Choroid plexus epithelial cell (primary cell): ENCODE data around the gene PPIL4.

ENCODE experiments used
- DNase-seq: peaks from one replicate; pipeline ENCODE4 v3.0.0-alpha.2; 2010; ENCODE audit warnings: low read depth
- H3K4me3 ChIP-seq: 2 replicates; pipeline ENCODE4 v1.5.1; 2011; ENCODE audit warnings: low read depth, mild to moderate bottlenecking, control low read depth, low read length, moderate library complexity
- TF ChIP-seq, protein P1 (sequence below): conservative IDR thresholded peaks from 2 replicates; pipeline ENCODE4 v1.5.1; 2011; ENCODE audit warnings: low read depth, mild to moderate bottlenecking, control low read depth, inconsistent platforms, low read length, moderate library complexity

The PPIL4 gene

DNA sequence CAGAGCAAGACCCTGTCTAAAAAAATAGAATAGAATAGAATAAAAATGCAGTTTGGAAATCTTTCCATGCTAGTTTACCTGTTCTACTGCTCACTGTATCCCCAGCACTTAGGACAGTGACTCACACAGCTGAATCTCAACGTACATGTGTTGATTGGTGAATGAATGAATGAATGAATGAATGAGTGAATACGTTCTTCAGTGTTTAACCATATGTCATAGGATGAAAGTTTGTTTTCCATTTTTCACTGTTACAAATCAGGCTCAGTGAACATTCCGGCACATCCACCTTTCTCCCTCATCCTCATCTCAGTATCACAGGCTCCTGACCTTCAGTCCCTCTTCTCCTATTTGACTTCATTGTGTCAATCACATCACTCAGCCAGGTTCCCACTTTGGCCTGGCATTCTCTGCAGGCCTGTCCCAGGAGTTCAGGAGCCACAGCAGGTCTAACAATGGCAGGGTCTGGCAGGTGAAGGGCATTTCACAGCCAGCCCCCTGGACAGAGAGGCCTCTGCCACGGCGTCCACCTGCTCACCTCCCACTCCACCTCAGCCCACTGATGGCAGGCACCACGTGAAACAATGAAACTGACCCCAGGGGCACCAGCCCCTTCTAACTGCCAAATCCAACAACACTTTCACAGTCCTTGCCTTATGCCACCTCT lies 68.9 kb downstream of the PPIL4 start:
- TF ChIP-seq, protein P1, sequence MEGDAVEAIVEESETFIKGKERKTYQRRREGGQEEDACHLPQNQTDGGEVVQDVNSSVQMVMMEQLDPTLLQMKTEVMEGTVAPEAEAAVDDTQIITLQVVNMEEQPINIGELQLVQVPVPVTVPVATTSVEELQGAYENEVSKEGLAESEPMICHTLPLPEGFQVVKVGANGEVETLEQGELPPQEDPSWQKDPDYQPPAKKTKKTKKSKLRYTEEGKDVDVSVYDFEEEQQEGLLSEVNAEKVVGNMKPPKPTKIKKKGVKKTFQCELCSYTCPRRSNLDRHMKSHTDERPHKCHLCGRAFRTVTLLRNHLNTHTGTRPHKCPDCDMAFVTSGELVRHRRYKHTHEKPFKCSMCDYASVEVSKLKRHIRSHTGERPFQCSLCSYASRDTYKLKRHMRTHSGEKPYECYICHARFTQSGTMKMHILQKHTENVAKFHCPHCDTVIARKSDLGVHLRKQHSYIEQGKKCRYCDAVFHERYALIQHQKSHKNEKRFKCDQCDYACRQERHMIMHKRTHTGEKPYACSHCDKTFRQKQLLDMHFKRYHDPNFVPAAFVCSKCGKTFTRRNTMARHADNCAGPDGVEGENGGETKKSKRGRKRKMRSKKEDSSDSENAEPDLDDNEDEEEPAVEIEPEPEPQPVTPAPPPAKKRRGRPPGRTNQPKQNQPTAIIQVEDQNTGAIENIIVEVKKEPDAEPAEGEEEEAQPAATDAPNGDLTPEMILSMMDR = no peak
- no peak overlapping the region for H3K4me3 ChIP-seq
- no peak for DNase-seq

DNA sequence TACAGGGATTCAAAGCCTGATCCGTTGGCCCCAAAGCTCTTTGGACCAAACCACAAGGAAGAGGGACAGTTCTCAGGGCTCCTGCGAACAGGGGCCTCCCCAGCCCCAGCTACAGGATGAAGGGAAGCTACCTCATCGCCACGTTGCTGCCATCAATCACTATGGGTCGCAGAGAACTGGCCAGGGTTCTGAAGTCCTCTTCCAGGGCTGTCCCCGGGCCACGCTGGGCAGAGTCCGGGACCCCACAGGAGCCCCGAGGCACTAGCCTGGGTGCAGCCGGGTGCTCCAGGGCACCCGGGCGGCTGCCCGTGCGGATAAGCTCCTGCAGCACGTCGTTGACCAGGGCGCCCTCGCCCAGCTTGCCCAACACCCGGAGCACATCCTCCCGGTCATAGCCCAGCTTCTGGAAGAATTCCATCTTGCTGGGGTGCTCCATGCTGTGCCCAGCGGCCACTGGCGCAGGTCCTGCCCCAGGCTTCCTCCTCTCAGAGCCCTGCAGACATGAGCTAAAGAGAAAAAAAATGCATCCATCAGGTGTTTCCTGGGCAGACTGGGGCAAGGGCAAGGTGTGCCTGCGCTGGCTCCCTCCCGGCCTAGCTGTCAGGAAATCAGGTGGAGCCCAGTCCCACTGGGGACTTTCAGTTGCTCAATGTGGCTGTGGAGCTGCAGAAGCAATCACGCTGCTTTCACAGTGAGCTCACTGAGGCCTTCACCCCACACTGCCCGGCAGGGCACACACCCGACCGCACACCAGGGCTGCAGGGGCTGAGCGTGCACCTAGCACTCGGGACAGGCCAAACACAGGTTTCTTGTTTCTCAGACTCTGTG lies 71.5 kb downstream of the PPIL4 start:
- DNase-seq = no peak
- H3K4me3 ChIP-seq = no peak overlapping the region
- TF ChIP-seq, protein P1 = no peak

DNA sequence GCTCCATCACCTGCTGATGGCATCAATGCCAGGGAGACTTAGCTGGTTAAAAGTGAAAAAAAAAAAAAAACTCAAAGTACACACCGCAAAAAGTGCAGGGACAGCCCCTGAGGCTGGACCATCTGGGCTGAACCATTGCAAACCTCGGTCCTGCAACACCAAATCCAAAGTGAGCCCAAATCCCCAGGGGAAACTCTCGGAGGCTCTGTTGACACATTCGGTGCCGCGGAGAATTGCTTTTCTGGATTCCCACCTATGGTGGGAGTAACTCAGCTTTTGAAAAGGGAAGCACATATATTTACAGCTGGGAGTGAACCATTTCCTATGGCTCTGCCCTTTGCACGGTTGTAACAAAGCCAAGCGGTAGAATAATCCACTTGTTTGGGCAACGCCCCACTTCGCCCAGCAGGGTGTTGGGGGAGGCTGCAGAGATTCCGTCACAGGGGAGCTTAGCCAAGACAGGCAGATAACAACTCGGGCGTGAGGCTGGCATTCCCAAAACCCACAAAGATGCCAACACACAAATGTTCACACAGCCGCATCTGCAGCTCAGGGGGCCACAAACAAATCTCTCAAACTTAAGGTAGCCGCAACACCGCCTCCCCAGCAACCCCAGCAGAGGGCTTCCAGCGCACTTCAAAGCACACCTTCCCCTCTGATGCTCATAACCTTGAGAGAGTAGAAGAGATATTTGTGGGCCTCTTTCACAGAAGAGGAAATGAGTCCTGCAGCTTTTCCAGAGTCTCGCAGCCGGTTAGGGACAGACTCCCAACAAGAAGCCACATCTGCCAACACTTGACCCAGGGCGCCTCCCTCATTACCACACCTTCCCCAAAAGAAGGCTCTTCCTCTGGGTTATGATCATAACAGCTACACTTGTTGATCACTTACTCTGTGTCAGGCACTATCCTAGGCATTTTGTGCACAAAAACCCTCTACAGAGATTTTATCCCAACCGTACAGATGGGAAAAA lies 72.5 kb downstream of the PPIL4 start:
- no peak overlapping the region for H3K4me3 ChIP-seq
- TF ChIP-seq, protein P1 = no peak
- peak; percentile 44 for DNase-seq

DNA sequence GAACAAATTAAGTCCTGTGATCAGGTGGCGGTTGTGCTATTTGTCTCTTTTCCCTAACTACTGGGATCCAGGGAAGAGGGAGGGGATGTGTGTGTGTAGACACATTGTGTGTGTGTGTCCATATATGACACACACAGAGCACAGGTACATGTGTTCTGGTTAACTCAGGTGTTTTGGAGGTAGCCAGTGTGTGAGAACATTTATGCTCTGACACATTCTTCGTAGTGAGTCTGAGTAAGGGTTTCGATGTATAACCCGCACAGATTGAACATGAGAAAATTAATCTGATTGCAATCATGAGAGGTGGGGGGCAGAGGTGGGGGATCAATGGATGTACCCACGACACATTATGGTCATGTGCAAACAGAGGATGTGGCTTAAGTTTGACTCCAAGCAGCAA lies 73.6 kb downstream of the PPIL4 start:
- TF ChIP-seq, protein P1 = no peak
- no peak overlapping the region for H3K4me3 ChIP-seq
- no peak for DNase-seq

DNA sequence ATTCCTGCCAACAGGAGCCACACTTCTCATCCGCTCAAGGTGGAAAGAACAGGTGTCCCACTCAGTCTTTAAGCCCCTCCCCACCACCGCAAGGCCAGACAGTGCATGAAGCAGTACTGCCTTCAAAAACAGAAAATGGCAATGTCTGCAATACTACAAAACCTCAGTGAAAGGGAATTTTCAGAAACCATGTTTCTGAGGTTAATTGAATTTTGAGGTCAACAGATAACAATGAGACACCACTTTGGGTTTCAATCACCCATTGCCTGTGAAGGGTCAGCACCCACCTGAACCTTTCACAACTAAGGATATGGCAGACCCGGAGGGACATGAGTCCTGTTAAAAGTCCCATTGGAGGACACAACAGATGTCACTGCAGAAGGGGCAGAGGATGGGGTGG lies 74.0 kb downstream of the PPIL4 start:
- H3K4me3 ChIP-seq = no peak overlapping the region
- no peak for DNase-seq
- TF ChIP-seq, protein P1 = no peak

DNA sequence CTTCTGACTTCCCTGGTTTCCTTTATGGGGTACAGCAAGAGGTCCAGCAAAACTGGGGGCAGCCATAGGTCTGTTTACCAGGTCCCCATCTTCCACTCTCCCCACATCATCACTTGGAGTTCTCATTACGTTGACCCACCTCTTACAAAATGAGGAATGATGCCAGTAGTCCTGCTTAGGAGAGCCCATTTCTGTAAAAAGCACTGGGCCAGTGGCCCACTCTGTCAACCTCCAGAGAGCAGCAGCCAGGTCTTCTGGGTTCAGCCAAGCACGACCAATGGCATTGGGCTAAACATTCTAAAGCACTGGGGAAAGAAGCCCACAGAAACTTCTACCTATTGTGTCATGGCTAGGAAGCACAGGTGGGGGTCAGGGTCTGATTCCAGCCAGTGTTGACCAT lies 74.9 kb downstream of the PPIL4 start:
- TF ChIP-seq, protein P1 = no peak
- DNase-seq = no peak
- H3K4me3 ChIP-seq = no peak overlapping the region
